Upper lobe of left lung (tissue), 6 donors: ENCODE measurements around the gene FNTB. TPM values are rescaled to one million over a fixed set of nuclear protein-coding genes. Genes with fewer than 3 reads are reported as not detected.

Experiments used
- ATAC-seq, 2 donors: fragments of 200-7000 bp; cut with Tn5 transposase; one replicate each; pipeline ENCODE4 v1.9.1; 2022; ENCODE audit warnings: mild to moderate bottlenecking in 2 of 2, moderate library complexity in 2 of 2; ENCODE audit not compliant: low FRiP score in 2 of 2
- DNase-seq, 2 donors: peaks; one replicate each; pipeline ENCODE4 v3.0.0-alpha.2; 2019 to 2020
- H3K27ac ChIP-seq, 4 donors: fragments of 200-600 bp; sonication (generic); one replicate each; pipeline ENCODE4 v1.5.1; 2016 to 2019
- H3K27me3 ChIP-seq, 4 donors: fragments of 200-600 bp; sonication (generic); one replicate each; pipeline ENCODE4 v1.5.1; 2017 to 2019
- H3K36me3 ChIP-seq, 4 donors: fragments of 200-600 bp; sonication (generic); one replicate each; pipeline ENCODE4 v1.5.1; 2016 to 2019
- H3K4me1 ChIP-seq, 4 donors: fragments of 200-600 bp; sonication (generic); one replicate each; pipeline ENCODE4 v1.5.1; 2018 to 2019
- H3K4me3 ChIP-seq, 4 donors: fragments of 200-600 bp; sonication (generic); one replicate each; pipeline ENCODE4 v1.5.1; 2017 to 2019; ENCODE audit warnings: mild to moderate bottlenecking in 2 of 4, moderate library complexity in 1 of 4
- H3K9me3 ChIP-seq, 4 donors: fragments of 200-600 bp; sonication (generic); one replicate each; pipeline ENCODE4 v1.5.1; 2018 to 2019
- CTCF ChIP-seq, 6 experiments: fragments of 450-650 bp in 4 of 6; fragments of 200-600 bp in 2 of 6; sonication (generic) in 2 of 6; IDR thresholded peaks; one replicate each; pipeline ENCODE4 v1.5.1; 2016 to 2019; ENCODE audit warnings: antibody characterized with exemption in 6 of 6
- EP300 ChIP-seq, 4 donors: sonication (generic); formaldehyde crosslinking; IDR thresholded peaks; one replicate each; pipeline ENCODE4 v1.5.1; 2017; ENCODE audit warnings: antibody characterized with exemption in 4 of 4, control low read depth in 2 of 4
- POLR2A ChIP-seq, 4 donors: fragments of 450-650 bp; IDR thresholded peaks; one replicate each; pipeline ENCODE4 v1.5.1; 2016 to 2017; ENCODE audit warnings: antibody characterized with exemption in 4 of 4, mild to moderate bottlenecking in 2 of 4
- POLR2AphosphoS5 ChIP-seq, 2 donors: sonication (generic); formaldehyde crosslinking; IDR thresholded peaks; one replicate each; pipeline ENCODE4 v1.5.1; 2017; ENCODE audit warnings: antibody characterized with exemption in 2 of 2
- WGBS, 2 donors: methylation state at CpG; one replicate each; pipeline ENCODE4 v1.1.5; 2017 to 2018; 5-methylcytosine and 5-hydroxymethylcytosine counted together
- total RNA-seq, 6 donors: library from RNA; depleted of rRNA in 4 of 6; stranded (reverse); fragments of >200 nt in 4 of 6; gene quantifications; one replicate each; pipeline versions ENCODE4 v1.1.0 to v1.2.1, GENCODE V29; 2016 to 2021
- donor health status: DM: no; HTN: no; CAD: no; lungs with moderate emphysema.
- donor health status: DM: no; HTN: yes; CAD: no; lungs with severe emphysema.

The FNTB gene
- total RNA-seq = 10 to 100 TPM in 5 of 6 donors, 1 to 10 TPM in 1; 9.5 to 30.1 (median 16.0) TPM

- DNase-seq (peak; percentile 98), ATAC-seq (peak; percentile 99)
- no peaks in the 10 kb centered on the region for H3K27me3 ChIP-seq
- H3K4me1 ChIP-seq = peaks cover 16 to 28% (median 20%) of the 10 kb centered on the region in 4 donors
- H3K9me3 ChIP-seq = no peaks in the 10 kb centered on the region
- peak within 1 kb of the TSS; percentile 75 to 92 (median 84) for H3K27ac ChIP-seq
- no peaks in the 10 kb centered on the region for H3K36me3 ChIP-seq
- TF ChIP-seq EP300 (IDR thresholded peaks at IDR 0.05) = peak in 1 of 4 donors; percentile 59
- peak in 3 of 4 donors; percentile 33 to 70 (median 42) for TF ChIP-seq POLR2A (IDR thresholded peaks at IDR 0.05)
- peak; percentile 65 to 82 (median 80) for TF ChIP-seq CTCF (IDR thresholded peaks at IDR 0.05)
- peak; percentile 66 to 79 for TF ChIP-seq POLR2AphosphoS5 (IDR thresholded peaks at IDR 0.05)
- 0 to 1% methylated on average over 31 to 65 of the region's 65 CpGs for WGBS, 2 donors
- H3K4me3 ChIP-seq = peak within 1 kb of the TSS; percentile 63 to 90 (median 72)
Measured at GRCh38 chr14:64986648-64987437, at the start of gene FNTB. FNTB (plus strand) TSS chr14:64986895; CDS start chr14:64986954, 59 bp downstream.

GRCh38 chr14:64937171-64937820 lies 49.4 kb upstream of the FNTB start:
- no peak for TF ChIP-seq EP300 (IDR thresholded peaks at IDR 0.05)
- TF ChIP-seq CTCF (IDR thresholded peaks at IDR 0.05) = no peak
- TF ChIP-seq POLR2A (IDR thresholded peaks at IDR 0.05) = no peak
- no peak for TF ChIP-seq POLR2AphosphoS5 (IDR thresholded peaks at IDR 0.05)
- 33 to 64% methylated on average over 1 of the region's 1 CpG for WGBS, 2 donors
- no peaks in the 10 kb centered on the region for H3K9me3 ChIP-seq
- no peak overlapping the region for H3K27ac ChIP-seq
- H3K4me3 ChIP-seq = no peak overlapping the region
- ATAC-seq (no peak), DNase-seq (no peak)
- no peaks in the 10 kb centered on the region for H3K27me3 ChIP-seq
- peaks cover 0 to 5% (median 2%) of the 10 kb centered on the region in 4 donors for H3K4me1 ChIP-seq
- H3K36me3 ChIP-seq = peaks cover 10 to 43% (median 20%) of the 10 kb centered on the region in 4 donors

GRCh38 chr14:64937821-64938193 lies 48.9 kb upstream of the FNTB start:
- DNase-seq (no peak), ATAC-seq (no peak)
- no peaks in the 10 kb centered on the region for H3K27me3 ChIP-seq
- no peak overlapping the region for H3K27ac ChIP-seq
- H3K4me3 ChIP-seq = no peak overlapping the region
- 89 to 100% methylated on average over 1 of the region's 1 CpG for WGBS, 2 donors
- no peaks in the 10 kb centered on the region for H3K9me3 ChIP-seq
- peaks cover 5 to 37% (median 16%) of the 10 kb centered on the region in 4 donors for H3K36me3 ChIP-seq
- H3K4me1 ChIP-seq = peaks cover 0 to 8% (median 2%) of the 10 kb centered on the region in 4 donors
- TF ChIP-seq POLR2AphosphoS5 (IDR thresholded peaks at IDR 0.05) = no peak
- TF ChIP-seq EP300 (IDR thresholded peaks at IDR 0.05) = no peak
- peak in 2 of 6 experiments; percentile 22 to 28 for TF ChIP-seq CTCF (IDR thresholded peaks at IDR 0.05)
- no peak for TF ChIP-seq POLR2A (IDR thresholded peaks at IDR 0.05)

GRCh38 chr14:64938972-64939816 lies 47.5 kb upstream of the FNTB start:
- TF ChIP-seq POLR2A (IDR thresholded peaks at IDR 0.05) = no peak
- TF ChIP-seq CTCF (IDR thresholded peaks at IDR 0.05) = no peak
- no peak for TF ChIP-seq POLR2AphosphoS5 (IDR thresholded peaks at IDR 0.05)
- Histone ChIP-seq H3K27ac (no peak overlapping the region), H3K9me3 (no peaks in the 10 kb centered on the region), H3K36me3 (peaks cover 0 to 32% (median 12%) of the 10 kb centered on the region in 4 donors), H3K27me3 (no peaks in the 10 kb centered on the region), H3K4me3 (no peak overlapping the region), H3K4me1 (peaks cover 0 to 9% (median 3%) of the 10 kb centered on the region in 4 donors)
- ATAC-seq = no peak
- 92 to 96% methylated on average over 17 of the region's 17 CpGs for WGBS, 2 donors
- no peak for DNase-seq
